Choroid plexus epithelial cell (primary cell): Measurements from ENCODE around the gene PLCH1.

ENCODE experiments used
- DNase-seq: peaks from one replicate; pipeline ENCODE4 v3.0.0-alpha.2; 2010; ENCODE audit warnings: low read depth
- H3K4me3 ChIP-seq: 2 replicates; pipeline ENCODE4 v1.5.1; 2011; ENCODE audit warnings: low read depth, mild to moderate bottlenecking, control low read depth, low read length, moderate library complexity
- CTCF ChIP-seq: conservative IDR thresholded peaks from 2 replicates; pipeline ENCODE4 v1.5.1; 2011; ENCODE audit warnings: low read depth, mild to moderate bottlenecking, control low read depth, inconsistent platforms, low read length, moderate library complexity

Gene PLCH1

GRCh38 chr3:155420881-155421486 lies 323.9 kb downstream of the PLCH1 start:
- H3K4me3 ChIP-seq, result no peak overlapping the region
- DNase-seq, result no peak
- no peak for TF ChIP-seq CTCF

- no peak for DNase-seq
- no peak overlapping the region for H3K4me3 ChIP-seq
- TF ChIP-seq CTCF, result no peak
These were observed 324.5 kb downstream of the PLCH1 start for GRCh38 chr3:155420406-155420805.

- TF ChIP-seq CTCF, result no peak
These were observed 326.5 kb downstream of the PLCH1 start for GRCh38 chr3:155418407-155418806.

GRCh38 chr3:155417119-155417517 lies 327.8 kb downstream of the PLCH1 start:
- no peak for DNase-seq
- H3K4me3 ChIP-seq, result no peak overlapping the region
- no peak for TF ChIP-seq CTCF

More at GRCh38 chr3:155418407-155418806, 326.5 kb downstream of the PLCH1 start:
- no peak overlapping the region for H3K4me3 ChIP-seq
- DNase-seq, result peak; percentile 3

GRCh38 chr3:155416500-155417118 lies 328.3 kb downstream of the PLCH1 start:
- TF ChIP-seq CTCF, result no peak
- peak; percentile 3 for DNase-seq

GRCh38 chr3:155412904-155413303 lies 332.0 kb downstream of the PLCH1 start:
- no peak overlapping the region for H3K4me3 ChIP-seq
- DNase-seq, result no peak
- TF ChIP-seq CTCF, result no peak

More at GRCh38 chr3:155416500-155417118, 328.3 kb downstream of the PLCH1 start:
- H3K4me3 ChIP-seq, result no peak overlapping the region
